Measurements from ENCODE around the gene PNPLA6.
A peak's percentile ranks its signal among the peaks of the same experiment; 100 is the strongest.

The PNPLA6 gene

GRCh38 chr19:7494416-7495098 lies 41.0 kb upstream of the PNPLA6 start:
- DNase-seq (ENCODE audit: low read depth): no peak
- no peak overlapping the region for H3K4me3 ChIP-seq (ENCODE audit: low read depth, low read length)
- no peak for TF ChIP-seq CTCF (IDR thresholded peaks at IDR 0.05; ENCODE audit: low read depth, low read length, missing control alignments)

- no peak for DNase-seq (ENCODE audit: low read depth)
- H3K4me3 ChIP-seq (ENCODE audit: low read depth, low read length): no peak overlapping the region
Measured at GRCh38 chr19:7497292-7497691, 38.2 kb upstream of the PNPLA6 start.

GRCh38 chr19:7500811-7501450 lies 34.6 kb upstream of the PNPLA6 start:
- no peak for DNase-seq (ENCODE audit: low read depth)
- H3K4me3 ChIP-seq (ENCODE audit: low read depth, low read length): peak overlapping the region; percentile 43
- TF ChIP-seq CTCF (IDR thresholded peaks at IDR 0.05; ENCODE audit: low read depth, low read length, missing control alignments): no peak

More at GRCh38 chr19:7497292-7497691, 38.2 kb upstream of the PNPLA6 start:
- TF ChIP-seq CTCF (IDR thresholded peaks at IDR 0.05; ENCODE audit: low read depth, low read length, missing control alignments): peak; percentile 64

- H3K4me3 ChIP-seq (ENCODE audit: low read depth, low read length): no peak overlapping the region
- no peak for DNase-seq (ENCODE audit: low read depth)
- no peak for TF ChIP-seq CTCF (IDR thresholded peaks at IDR 0.05; ENCODE audit: low read depth, low read length, missing control alignments)
Measured at GRCh38 chr19:7502552-7502951, 33.0 kb upstream of the PNPLA6 start.

GRCh38 chr19:7504684-7505083 lies 30.8 kb upstream of the PNPLA6 start:
- DNase-seq (ENCODE audit: low read depth): no peak
- H3K4me3 ChIP-seq (ENCODE audit: low read depth, low read length): no peak overlapping the region
- no peak for TF ChIP-seq CTCF (IDR thresholded peaks at IDR 0.05; ENCODE audit: low read depth, low read length, missing control alignments)

GRCh38 chr19:7505288-7505681 lies 30.2 kb upstream of the PNPLA6 start:
- DNase-seq (ENCODE audit: low read depth): no peak
- H3K4me3 ChIP-seq (ENCODE audit: low read depth, low read length): no peak overlapping the region
- no peak for TF ChIP-seq CTCF (IDR thresholded peaks at IDR 0.05; ENCODE audit: low read depth, low read length, missing control alignments)

Data from GM12864 (cell line).